GM12874 (cell line): Measurements from ENCODE around the gene IGFBP5.

Source experiments
- TF ChIP-seq, protein P1 (sequence below): IDR thresholded peaks from 2 replicates; pipeline ENCODE4 v1.5.1; 2011; ENCODE audit warnings: low read depth, mild to moderate bottlenecking, control low read depth, low read length, moderate library complexity; ENCODE audit not compliant: insufficient read depth

IGFBP5 gene

DNA sequence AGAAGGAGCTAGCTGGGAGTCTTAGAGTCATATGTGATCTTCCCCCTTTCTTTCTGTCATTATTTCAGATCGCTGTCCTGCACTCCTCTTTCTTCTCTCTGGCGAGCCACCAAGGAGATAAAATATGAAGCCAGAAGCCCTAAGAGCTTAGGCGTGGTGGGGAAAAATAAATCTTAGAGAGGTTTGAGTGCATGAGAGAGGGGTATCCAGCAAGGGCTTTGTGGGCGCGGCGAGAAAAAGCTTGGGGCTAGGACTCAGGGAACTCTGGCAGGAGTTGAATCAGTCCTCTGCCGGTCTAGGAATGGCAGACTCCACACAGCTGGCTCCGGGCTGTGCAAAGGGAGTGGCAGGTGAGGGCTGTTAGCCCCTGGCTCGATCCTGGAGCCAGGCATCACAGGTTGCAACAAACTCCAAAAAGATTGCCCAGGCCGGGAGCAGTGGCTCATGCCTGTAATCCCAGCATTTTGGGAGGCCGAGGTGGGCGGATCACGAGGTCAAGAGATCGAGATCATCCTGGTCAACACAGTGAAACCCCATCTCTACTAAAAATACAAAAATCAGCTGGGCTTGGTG is 20.1 kb upstream of the IGFBP5 start:
- TF ChIP-seq, protein P1, sequence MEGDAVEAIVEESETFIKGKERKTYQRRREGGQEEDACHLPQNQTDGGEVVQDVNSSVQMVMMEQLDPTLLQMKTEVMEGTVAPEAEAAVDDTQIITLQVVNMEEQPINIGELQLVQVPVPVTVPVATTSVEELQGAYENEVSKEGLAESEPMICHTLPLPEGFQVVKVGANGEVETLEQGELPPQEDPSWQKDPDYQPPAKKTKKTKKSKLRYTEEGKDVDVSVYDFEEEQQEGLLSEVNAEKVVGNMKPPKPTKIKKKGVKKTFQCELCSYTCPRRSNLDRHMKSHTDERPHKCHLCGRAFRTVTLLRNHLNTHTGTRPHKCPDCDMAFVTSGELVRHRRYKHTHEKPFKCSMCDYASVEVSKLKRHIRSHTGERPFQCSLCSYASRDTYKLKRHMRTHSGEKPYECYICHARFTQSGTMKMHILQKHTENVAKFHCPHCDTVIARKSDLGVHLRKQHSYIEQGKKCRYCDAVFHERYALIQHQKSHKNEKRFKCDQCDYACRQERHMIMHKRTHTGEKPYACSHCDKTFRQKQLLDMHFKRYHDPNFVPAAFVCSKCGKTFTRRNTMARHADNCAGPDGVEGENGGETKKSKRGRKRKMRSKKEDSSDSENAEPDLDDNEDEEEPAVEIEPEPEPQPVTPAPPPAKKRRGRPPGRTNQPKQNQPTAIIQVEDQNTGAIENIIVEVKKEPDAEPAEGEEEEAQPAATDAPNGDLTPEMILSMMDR, result no peak

DNA sequence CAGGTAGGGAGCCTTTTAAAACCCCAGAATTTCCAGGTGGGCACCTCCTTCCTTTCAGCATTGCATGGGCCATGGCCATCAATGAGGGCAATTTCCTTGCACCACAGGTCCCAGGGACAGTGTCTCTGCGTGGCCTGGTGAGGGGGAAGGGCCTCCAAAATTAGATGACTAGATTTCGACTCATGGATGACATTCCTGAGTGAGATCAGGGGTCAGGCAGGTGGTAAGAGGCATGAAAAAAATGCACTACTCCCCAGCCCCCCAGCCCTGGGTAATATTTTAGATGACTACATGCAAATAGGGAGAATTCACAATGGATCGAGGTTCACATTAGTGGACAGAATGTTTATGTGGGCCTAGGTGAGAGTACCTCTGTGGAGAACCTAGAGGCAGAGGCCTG is 19.0 kb upstream of the IGFBP5 start:
- TF ChIP-seq, protein P1, result no peak

DNA sequence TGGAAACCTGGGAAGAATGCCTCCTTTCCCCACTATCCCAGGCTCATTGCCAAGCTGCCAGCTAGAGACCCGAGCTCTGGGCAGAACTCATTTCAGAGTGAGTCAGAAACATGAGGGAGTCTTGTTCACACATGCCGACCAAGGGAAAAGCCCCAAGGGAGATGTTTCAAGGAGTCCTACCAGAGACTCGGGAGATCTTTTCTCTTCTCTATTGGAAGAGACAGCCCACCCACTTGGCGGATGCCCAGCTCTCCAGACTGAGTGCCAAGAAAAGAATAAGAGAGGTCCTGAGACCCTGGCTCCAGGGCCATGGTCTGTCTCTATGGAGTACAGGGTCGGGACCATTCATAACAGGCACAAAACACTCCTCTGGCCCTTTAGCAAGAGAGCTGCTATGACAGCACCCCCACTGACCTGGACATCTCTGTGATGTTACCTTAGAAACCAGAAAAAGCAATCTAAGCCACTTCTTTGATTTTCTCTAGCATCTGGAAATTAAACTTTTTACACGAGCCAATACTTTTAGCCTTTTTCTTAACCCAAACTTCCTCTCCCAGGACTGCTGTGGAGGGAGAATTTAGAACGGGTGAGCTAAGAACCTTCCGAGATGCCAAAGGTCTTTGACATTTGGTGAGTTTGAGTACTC is 18.5 kb upstream of the IGFBP5 start:
- TF ChIP-seq, protein P1, result no peak

DNA sequence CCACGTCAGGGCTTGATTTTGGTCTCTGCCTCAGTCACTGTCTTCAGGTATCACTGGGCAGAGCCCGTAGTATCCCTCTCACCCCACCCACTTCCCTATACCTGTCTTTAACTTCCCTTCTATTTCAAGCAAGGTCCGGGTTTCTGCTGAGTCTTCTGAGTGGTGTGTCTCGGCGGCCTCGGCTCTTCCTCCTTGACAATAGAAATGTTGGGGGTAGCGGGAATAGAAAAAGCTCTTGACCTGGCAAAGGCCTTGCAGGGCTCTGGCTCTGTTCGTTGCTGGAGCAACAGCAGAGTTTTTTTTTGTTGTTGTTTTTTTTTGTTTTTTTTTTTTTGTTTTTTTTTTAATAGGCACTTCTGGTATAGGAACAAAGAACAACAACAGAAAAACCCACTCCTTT is 16.0 kb upstream of the IGFBP5 start:
- TF ChIP-seq, protein P1, result no peak

DNA sequence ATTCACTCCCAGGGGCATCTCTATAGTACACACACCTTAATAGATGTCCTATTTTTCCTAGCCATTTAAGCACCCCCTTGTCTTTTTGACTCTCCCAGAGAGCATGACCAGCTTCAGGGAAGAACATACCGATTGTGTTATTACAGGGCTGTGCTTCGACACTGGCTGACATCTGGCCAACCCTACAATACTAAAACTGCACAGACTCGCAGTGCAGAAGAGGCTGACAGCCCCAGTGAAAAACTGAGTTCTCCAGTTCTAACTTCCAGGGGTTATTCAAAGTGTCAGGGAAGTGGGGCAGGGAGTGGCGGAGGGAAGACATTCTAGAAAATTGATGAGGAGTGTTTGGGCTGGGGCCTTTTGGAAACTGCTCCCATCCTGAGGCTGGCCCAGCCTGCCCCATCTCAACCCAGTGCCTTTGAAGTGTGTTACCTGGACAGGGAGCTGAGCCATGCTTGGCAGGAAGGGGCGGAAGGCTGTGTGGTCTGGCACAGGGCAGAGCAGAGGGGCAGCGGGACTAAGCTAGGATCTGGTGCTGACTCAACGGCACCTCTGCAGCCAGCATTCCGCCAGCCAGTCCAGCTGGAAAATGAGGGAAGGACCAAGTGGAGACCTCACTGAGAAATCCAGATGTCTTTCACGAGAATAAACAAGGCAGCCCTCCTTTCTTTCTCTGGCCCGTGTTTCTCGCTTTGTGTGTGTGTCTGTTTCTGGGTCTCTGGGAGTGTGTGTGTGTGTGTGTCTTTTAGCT is 15.4 kb upstream of the IGFBP5 start:
- TF ChIP-seq, protein P1, result no peak

- TF ChIP-seq, protein P1, result no peak
Measured at GRCh38 chr2:216702756-216703155, 7.4 kb upstream of the IGFBP5 start.

GRCh38 chr2:216701544-216701943 is 6.2 kb upstream of the IGFBP5 start:
- TF ChIP-seq, protein P1, result no peak
